GM23338 (cell line): ENCODE results near the gene CNTNAP2.

Experiments used
- CREB1 ChIP-seq: fragments of 250-450 bp; sonication (Bioruptor Pico); IDR thresholded peaks from 2 replicates; pipeline ENCODE4 v1.5.0; 2020; ENCODE audit warnings: low read depth, mild to moderate bottlenecking, moderate library complexity
- ETS1 ChIP-seq: IDR thresholded peaks from 2 replicates; pipeline ENCODE4 v1.6.1; 2016; ENCODE audit warnings: antibody characterized with exemption
- EZH2 ChIP-seq: fragments of 200-600 bp; sonication (generic); IDR thresholded peaks from one replicate; pipeline ENCODE4 v1.8.0; 2017; ENCODE audit warnings: antibody characterized with exemption, mild to moderate bottlenecking, low read depth; ENCODE audit not compliant: unreplicated experiment
- EZH2phosphoT487 ChIP-seq: fragments of 200-600 bp; sonication (generic); IDR thresholded peaks from one replicate; pipeline ENCODE4 v1.8.1; 2018; ENCODE audit warnings: antibody characterized with exemption; ENCODE audit not compliant: unreplicated experiment
- JUNB ChIP-seq: IDR thresholded peaks from one replicate; pipeline ENCODE4 v1.6.1; 2016; ENCODE audit warnings: antibody characterized with exemption; ENCODE audit not compliant: unreplicated experiment
- NANOG ChIP-seq: IDR thresholded peaks from 2 replicates; pipeline ENCODE4 v1.6.1; 2016; ENCODE audit warnings: antibody characterized with exemption, borderline replicate concordance
- POLR2AphosphoS5 ChIP-seq: IDR thresholded peaks from 2 replicates; pipeline ENCODE4 v1.6.1; 2016; ENCODE audit warnings: antibody characterized with exemption, low read depth
- STAT1 ChIP-seq: IDR thresholded peaks from one replicate; pipeline ENCODE4 v1.6.1; 2016; ENCODE audit warnings: antibody characterized with exemption; ENCODE audit not compliant: unreplicated experiment
- ZNF462 ChIP-seq: fragments of 250-450 bp; sonication (Bioruptor Pico); IDR thresholded peaks from 2 replicates; pipeline ENCODE4 v1.5.0; 2020; ENCODE audit warnings: mild to moderate bottlenecking, moderate library complexity
- TF ChIP-seq, protein P1 (sequence below), 2 experiments: fragments of 200-600 bp in 1 of 2; sonication (generic) in 1 of 2; conservative IDR thresholded peaks; 2 replicates each; pipeline versions ENCODE4 v1.5.1 to v1.6.1; 2016 to 2017; ENCODE audit warnings: antibody characterized with exemption in 2 of 2, low read depth in 2 of 2, mild to moderate bottlenecking in 2 of 2, moderate library complexity in 1 of 2
- TF ChIP-seq, protein P2 (sequence below): IDR thresholded peaks from one replicate; pipeline ENCODE4 v1.6.1; 2018; ENCODE audit warnings: antibody characterized with exemption; ENCODE audit not compliant: unreplicated experiment

- TF ChIP-seq, protein P1, sequence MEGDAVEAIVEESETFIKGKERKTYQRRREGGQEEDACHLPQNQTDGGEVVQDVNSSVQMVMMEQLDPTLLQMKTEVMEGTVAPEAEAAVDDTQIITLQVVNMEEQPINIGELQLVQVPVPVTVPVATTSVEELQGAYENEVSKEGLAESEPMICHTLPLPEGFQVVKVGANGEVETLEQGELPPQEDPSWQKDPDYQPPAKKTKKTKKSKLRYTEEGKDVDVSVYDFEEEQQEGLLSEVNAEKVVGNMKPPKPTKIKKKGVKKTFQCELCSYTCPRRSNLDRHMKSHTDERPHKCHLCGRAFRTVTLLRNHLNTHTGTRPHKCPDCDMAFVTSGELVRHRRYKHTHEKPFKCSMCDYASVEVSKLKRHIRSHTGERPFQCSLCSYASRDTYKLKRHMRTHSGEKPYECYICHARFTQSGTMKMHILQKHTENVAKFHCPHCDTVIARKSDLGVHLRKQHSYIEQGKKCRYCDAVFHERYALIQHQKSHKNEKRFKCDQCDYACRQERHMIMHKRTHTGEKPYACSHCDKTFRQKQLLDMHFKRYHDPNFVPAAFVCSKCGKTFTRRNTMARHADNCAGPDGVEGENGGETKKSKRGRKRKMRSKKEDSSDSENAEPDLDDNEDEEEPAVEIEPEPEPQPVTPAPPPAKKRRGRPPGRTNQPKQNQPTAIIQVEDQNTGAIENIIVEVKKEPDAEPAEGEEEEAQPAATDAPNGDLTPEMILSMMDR (conservative IDR thresholded peaks at IDR 0.05; ENCODE audit: low read depth in 2 of 2): no peak
- no peak for TF ChIP-seq POLR2AphosphoS5
- no peak for TF ChIP-seq EZH2
- TF ChIP-seq EZH2phosphoT487: no peak
- TF ChIP-seq, protein P2, sequence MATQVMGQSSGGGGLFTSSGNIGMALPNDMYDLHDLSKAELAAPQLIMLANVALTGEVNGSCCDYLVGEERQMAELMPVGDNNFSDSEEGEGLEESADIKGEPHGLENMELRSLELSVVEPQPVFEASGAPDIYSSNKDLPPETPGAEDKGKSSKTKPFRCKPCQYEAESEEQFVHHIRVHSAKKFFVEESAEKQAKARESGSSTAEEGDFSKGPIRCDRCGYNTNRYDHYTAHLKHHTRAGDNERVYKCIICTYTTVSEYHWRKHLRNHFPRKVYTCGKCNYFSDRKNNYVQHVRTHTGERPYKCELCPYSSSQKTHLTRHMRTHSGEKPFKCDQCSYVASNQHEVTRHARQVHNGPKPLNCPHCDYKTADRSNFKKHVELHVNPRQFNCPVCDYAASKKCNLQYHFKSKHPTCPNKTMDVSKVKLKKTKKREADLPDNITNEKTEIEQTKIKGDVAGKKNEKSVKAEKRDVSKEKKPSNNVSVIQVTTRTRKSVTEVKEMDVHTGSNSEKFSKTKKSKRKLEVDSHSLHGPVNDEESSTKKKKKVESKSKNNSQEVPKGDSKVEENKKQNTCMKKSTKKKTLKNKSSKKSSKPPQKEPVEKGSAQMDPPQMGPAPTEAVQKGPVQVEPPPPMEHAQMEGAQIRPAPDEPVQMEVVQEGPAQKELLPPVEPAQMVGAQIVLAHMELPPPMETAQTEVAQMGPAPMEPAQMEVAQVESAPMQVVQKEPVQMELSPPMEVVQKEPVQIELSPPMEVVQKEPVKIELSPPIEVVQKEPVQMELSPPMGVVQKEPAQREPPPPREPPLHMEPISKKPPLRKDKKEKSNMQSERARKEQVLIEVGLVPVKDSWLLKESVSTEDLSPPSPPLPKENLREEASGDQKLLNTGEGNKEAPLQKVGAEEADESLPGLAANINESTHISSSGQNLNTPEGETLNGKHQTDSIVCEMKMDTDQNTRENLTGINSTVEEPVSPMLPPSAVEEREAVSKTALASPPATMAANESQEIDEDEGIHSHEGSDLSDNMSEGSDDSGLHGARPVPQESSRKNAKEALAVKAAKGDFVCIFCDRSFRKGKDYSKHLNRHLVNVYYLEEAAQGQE: no peak
- no peak for TF ChIP-seq JUNB
- TF ChIP-seq CREB1 (CRISPR knock-in tag): no peak
- no peak for TF ChIP-seq STAT1
- no peak for TF ChIP-seq NANOG
- TF ChIP-seq ZNF462: no peak
- no peak for TF ChIP-seq ETS1
Observed at GRCh38 chr7:147824671-147825070, 1708.1 kb downstream of the CNTNAP2 start.
